ENCODE measurements around the gene PSMG4.

- TF ChIP-seq POLR2AphosphoS5 (IDR thresholded peaks at IDR 0.05; ENCODE audit: low read depth, low read length) (no peak), REST (IDR thresholded peaks at IDR 0.05; ENCODE audit: insufficient read depth in 1 of 2, low read depth in 2 of 2, low read length in 2 of 2) (no peak)
Observed at GRCh38 chr6:3244003-3244831, 14.5 kb upstream of the PSMG4 start.

All from PFSK-1 (cell line).